H1 (cell line): ENCODE data around the gene DEAF1. TPM values are rescaled to one million over a fixed set of nuclear protein-coding genes. Genes with fewer than 3 reads are reported as not detected.

Experiments used
- GABPA ChIP-seq: IDR thresholded peaks from 2 replicates; pipeline ENCODE4 v1.6.1; 2011; ENCODE audit warnings: mild to moderate bottlenecking, low read length, moderate library complexity, borderline replicate concordance; ENCODE audit not compliant: insufficient read depth
- POU5F1 ChIP-seq: IDR thresholded peaks from 2 replicates; pipeline ENCODE4 v1.6.1; 2011; ENCODE audit warnings: low read depth, mild to moderate bottlenecking, low read length, moderate library complexity
- polyA plus RNA-seq, 7 experiments: library from polyadenylated mRNA; depleted of rRNA in 3 of 7; stranded (reverse) in 5 of 7; unstranded in 2 of 7; fragments of >200 nt in 5 of 7; fragments of 200-250 nt in 2 of 7; gene quantifications; 1 replicate in 5 of 7; 2 replicates in 1 of 7; 4 replicates in 1 of 7; pipeline versions ENCODE4 v1.2.1 to v1.2.3, GENCODE V29; 2011 to 2013; ENCODE audit warnings: missing spikeins in 2 of 7, mixed read lengths in 2 of 7
- total RNA-seq: library from RNA; stranded (reverse); fragmentation: NEBNext Ultra II Directional; extraction: Animal tissue kit (Norgen Biotek cat#: 25700); gene quantifications from 2 replicates; pipeline ENCODE4 v1.2.1, GENCODE V29; 2021

DEAF1 gene
- total and polyA plus RNA-seq, 2 of the 8 experiments (the other 6 are each of a cell fraction or from before 2014, with no cell fraction given), result 47.3 to 58.4 TPM

- TF ChIP-seq POU5F1, result no peak
- TF ChIP-seq GABPA, result no peak
Observed at GRCh38 chr11:721741-722345, 26.8 kb upstream of the DEAF1 start (continued).
